Fibroblast of pulmonary artery (primary cell): ENCODE measurements around the gene KAT6B.
A peak's percentile ranks its signal among the peaks of the same experiment; 100 is the strongest.

Experiments used
- DNase-seq: peaks from one replicate; pipeline ENCODE4 v3.0.0-alpha.2; 2010; ENCODE audit warnings: low read depth
- H3K4me3 ChIP-seq: replicated peaks from 2 replicates; pipeline ENCODE4 v1.5.1; 2011; ENCODE audit warnings: low read depth, mild to moderate bottlenecking, control low read depth, low read length, moderate library complexity
- CTCF ChIP-seq: IDR thresholded peaks from 2 replicates; pipeline ENCODE4 v1.5.1; 2011; ENCODE audit warnings: mild to moderate bottlenecking, control low read depth, low read length, inconsistent platforms; ENCODE audit errors: missing control alignments

The KAT6B gene

GRCh38 chr10:74856940-74857339 is 30.5 kb downstream of the KAT6B start:
- no peak for TF ChIP-seq CTCF
- no peak overlapping the region for H3K4me3 ChIP-seq
- no peak for DNase-seq

- no peak for DNase-seq
- no peak overlapping the region for H3K4me3 ChIP-seq
- no peak for TF ChIP-seq CTCF
Measured at GRCh38 chr10:74857586-74857985, 31.2 kb downstream of the KAT6B start.

GRCh38 chr10:74859546-74859945 is 33.1 kb downstream of the KAT6B start:
- no peak overlapping the region for H3K4me3 ChIP-seq
- no peak for TF ChIP-seq CTCF
- DNase-seq: peak; percentile 22

GRCh38 chr10:74862625-74863024 is 36.2 kb downstream of the KAT6B start:
- no peak overlapping the region for H3K4me3 ChIP-seq
- no peak for TF ChIP-seq CTCF
- no peak for DNase-seq

GRCh38 chr10:74863551-74863950 is 37.2 kb downstream of the KAT6B start:
- TF ChIP-seq CTCF: no peak
- peak; percentile 24 for DNase-seq
- no peak overlapping the region for H3K4me3 ChIP-seq

GRCh38 chr10:74867351-74867750 is 41.0 kb downstream of the KAT6B start:
- no peak overlapping the region for H3K4me3 ChIP-seq
- no peak for DNase-seq
- no peak for TF ChIP-seq CTCF

- no peak for DNase-seq
- no peak for TF ChIP-seq CTCF
- no peak overlapping the region for H3K4me3 ChIP-seq
Measured at GRCh38 chr10:74868392-74868977, 42.1 kb downstream of the KAT6B start.
